Mammary epithelial cell (primary cell): ENCODE results near the gene CCNF.

Experiments used
- EZH2 ChIP-seq: IDR thresholded peaks from 2 replicates; pipeline ENCODE4 v1.6.1; 2012; ENCODE audit warnings: low read length, inconsistent platforms, borderline replicate concordance
- TF ChIP-seq, protein P1 (sequence below), 2 donors: IDR thresholded peaks in 1 of 2; conservative IDR thresholded peaks in 1 of 2; 2 replicates each; pipeline ENCODE4 v1.5.1; 2011 to 2012; ENCODE audit warnings: inconsistent platforms in 2 of 2, low read length in 2 of 2, mild to moderate bottlenecking in 2 of 2, control low read depth in 1 of 2, low read depth in 1 of 2; ENCODE audit not compliant: insufficient read depth in 1 of 2; ENCODE audit errors: extremely low read depth in 1 of 2

DNA sequence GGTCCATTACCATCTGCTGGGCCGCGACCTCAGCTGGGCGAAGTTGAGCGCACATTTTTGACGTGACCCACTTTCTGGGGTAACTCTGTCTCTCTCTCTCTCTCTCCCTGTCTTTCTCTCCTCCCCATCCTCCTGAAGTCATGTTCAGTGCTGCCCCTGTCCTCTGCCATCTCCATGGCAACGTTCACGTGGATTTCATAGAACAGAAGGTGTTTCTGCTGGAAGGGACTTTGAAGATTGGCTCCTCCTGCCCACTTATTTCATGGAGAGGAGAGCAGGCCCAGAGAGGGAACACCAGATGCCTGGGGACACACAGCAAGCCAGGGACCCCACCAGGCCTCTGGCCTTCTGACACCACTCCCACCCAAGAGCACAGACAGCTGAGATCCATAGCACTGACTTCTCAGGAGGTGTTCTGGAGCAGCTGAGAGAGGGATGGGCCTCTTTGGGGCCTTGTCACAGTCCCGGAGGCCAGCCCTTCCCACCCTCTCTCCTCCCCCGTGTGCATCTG, 4.2 kb upstream of the CCNF start:
- TF ChIP-seq, protein P1, sequence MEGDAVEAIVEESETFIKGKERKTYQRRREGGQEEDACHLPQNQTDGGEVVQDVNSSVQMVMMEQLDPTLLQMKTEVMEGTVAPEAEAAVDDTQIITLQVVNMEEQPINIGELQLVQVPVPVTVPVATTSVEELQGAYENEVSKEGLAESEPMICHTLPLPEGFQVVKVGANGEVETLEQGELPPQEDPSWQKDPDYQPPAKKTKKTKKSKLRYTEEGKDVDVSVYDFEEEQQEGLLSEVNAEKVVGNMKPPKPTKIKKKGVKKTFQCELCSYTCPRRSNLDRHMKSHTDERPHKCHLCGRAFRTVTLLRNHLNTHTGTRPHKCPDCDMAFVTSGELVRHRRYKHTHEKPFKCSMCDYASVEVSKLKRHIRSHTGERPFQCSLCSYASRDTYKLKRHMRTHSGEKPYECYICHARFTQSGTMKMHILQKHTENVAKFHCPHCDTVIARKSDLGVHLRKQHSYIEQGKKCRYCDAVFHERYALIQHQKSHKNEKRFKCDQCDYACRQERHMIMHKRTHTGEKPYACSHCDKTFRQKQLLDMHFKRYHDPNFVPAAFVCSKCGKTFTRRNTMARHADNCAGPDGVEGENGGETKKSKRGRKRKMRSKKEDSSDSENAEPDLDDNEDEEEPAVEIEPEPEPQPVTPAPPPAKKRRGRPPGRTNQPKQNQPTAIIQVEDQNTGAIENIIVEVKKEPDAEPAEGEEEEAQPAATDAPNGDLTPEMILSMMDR (conservative IDR thresholded peaks at IDR 0.05 in 1 of 2, IDR thresholded peaks at IDR 0.05 in 1 of 2; ENCODE audit: extremely low read depth in 1 of 2, insufficient read depth in 1 of 2, low read depth in 1 of 2, low read length in 2 of 2): no peak
- no peak for TF ChIP-seq EZH2
